MCF 10A (cell line): ENCODE data around the gene MTX1. TPM values are rescaled to one million over a fixed set of nuclear protein-coding genes. Genes with fewer than 3 reads are reported as not detected.

Source experiments
- BruUV-seq: library from RNA; stranded (reverse); fragments of 400-500 nt; replicated peaks from 2 replicates; lab custom pipeline; 2021; lab: Mats Ljungman, UMichigan
- CTCF ChIA-PET: fragments of 300-600 bp; sonication (Branson Sonifier 250); formaldehyde crosslinking; extraction: SDS; loops from one replicate; lab custom pipeline; 2021; ENCODE audit warnings: antibody characterized with exemption, inconsistent platforms; lab: Yijun Ruan, JAX
- POLR2A ChIA-PET: fragments of 300-600, 350-650 bp; sonication (Branson Sonifier 250); formaldehyde crosslinking; extraction: SDS; loops from one replicate; lab custom pipeline; 2020; ENCODE audit warnings: antibody characterized with exemption, inconsistent platforms; lab: Yijun Ruan, JAX
- DNase-seq: peaks from one replicate; pipeline ENCODE4 v3.0.0-alpha.2; 2018; ENCODE audit not compliant: unreplicated experiment
- H3K27ac Mint-ChIP-seq: one replicate; pipeline ENCODE4 v1.8.0; 2022; ENCODE audit warnings: mild to moderate bottlenecking, low read depth, mixed read lengths; ENCODE audit not compliant: unreplicated experiment
- H3K27me3 Mint-ChIP-seq: one replicate; pipeline ENCODE4 v1.8.0; 2022; ENCODE audit warnings: mixed read lengths; ENCODE audit not compliant: insufficient read depth, unreplicated experiment
- H3K36me3 Mint-ChIP-seq: one replicate; pipeline ENCODE4 v1.8.0; 2022; ENCODE audit warnings: mild to moderate bottlenecking, moderate library complexity, mixed read lengths; ENCODE audit not compliant: insufficient read depth, unreplicated experiment
- H3K4me1 Mint-ChIP-seq: one replicate; pipeline ENCODE4 v1.8.0; 2022; ENCODE audit warnings: mixed read lengths; ENCODE audit not compliant: insufficient read depth, unreplicated experiment
- H3K4me3 Mint-ChIP-seq: one replicate; pipeline ENCODE4 v1.8.0; 2022; ENCODE audit warnings: mild to moderate bottlenecking, moderate library complexity, mixed read lengths; ENCODE audit not compliant: unreplicated experiment
- H3K9me3 Mint-ChIP-seq: one replicate; pipeline ENCODE4 v1.8.0; 2022; ENCODE audit warnings: mixed read lengths; ENCODE audit not compliant: unreplicated experiment
- intact Hi-C: fragments of 100-400 bp; cut with micrococcal nuclease; formaldehyde crosslinking; loops from 2 replicates; pipeline ENCODE4 v1.14.1; 2022
- total RNA-seq: library from RNA; stranded (reverse); gene quantifications from 2 replicates; pipeline ENCODE4 v1.2.3, GENCODE V29; 2022
- TF ChIP-seq, protein P1 (sequence below): fragments of 200-600 bp; IDR thresholded peaks from one replicate; pipeline ENCODE4 v1.8.0; 2022; ENCODE audit warnings: antibody characterized with exemption, mild to moderate bottlenecking; ENCODE audit not compliant: unreplicated experiment

Gene MTX1
- total RNA-seq, 1 experiment from 2014 or later = 67.4 TPM

DNA sequence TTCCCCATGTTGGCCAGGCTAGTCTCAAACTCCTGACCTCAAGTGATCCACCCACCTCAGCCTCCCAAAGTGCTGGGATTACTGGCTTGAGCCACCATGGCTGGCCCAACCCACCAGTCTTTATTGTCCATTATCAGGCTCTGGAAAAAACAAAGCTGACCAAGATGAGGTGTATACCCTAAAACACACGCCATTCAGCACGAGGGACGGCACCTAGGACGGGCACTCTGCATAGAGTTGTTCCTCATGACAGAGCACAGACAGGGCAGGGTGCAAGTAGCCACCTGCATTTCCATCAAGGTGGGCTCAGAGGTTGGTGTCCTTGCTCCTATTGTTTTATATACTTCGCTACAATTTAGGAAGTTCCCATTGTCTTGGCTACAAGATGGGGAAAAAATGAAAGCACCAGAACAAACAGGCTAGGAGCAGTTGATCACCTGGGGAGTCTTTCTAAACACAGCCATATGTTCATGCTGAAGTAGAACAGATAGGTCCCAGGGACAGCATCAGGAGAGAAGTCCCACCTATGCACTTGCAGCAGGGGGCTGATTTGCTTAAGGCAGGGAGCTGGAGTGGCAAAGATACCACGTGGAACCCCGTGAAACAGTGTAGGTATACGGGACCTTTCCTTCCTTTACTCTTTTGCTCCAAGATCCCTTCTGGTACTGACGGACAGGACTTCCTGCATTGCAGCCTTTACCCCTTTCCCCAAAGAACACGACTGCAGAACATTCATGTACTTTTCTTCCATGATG is 39.9 kb upstream of the MTX1 start:
- H3K9me3 Mint-ChIP-seq = no peaks in the 10 kb centered on the region
- no TSS peak for BruUV-seq
- intact Hi-C loops = no loop called here
- H3K27ac Mint-ChIP-seq = no peak overlapping the region
- ChIA-PET POLR2A (interaction anchor here (0.7 to 2.4 kb wide), 12 partner anchors 9 to 132 kb away, joined by 3 to 12 read pairs (median 5); partner anchors contain the start of genes DPM3 and MTX1), CTCF (interaction anchor here (0.6 to 14.5 kb wide), 29 partner anchors 9 to 1256 kb away, joined by 3 to 380 read pairs (median 6); partner anchors contain the start of gene EFNA1)
- no peaks in the 10 kb centered on the region for H3K27me3 Mint-ChIP-seq
- TF ChIP-seq, protein P1, sequence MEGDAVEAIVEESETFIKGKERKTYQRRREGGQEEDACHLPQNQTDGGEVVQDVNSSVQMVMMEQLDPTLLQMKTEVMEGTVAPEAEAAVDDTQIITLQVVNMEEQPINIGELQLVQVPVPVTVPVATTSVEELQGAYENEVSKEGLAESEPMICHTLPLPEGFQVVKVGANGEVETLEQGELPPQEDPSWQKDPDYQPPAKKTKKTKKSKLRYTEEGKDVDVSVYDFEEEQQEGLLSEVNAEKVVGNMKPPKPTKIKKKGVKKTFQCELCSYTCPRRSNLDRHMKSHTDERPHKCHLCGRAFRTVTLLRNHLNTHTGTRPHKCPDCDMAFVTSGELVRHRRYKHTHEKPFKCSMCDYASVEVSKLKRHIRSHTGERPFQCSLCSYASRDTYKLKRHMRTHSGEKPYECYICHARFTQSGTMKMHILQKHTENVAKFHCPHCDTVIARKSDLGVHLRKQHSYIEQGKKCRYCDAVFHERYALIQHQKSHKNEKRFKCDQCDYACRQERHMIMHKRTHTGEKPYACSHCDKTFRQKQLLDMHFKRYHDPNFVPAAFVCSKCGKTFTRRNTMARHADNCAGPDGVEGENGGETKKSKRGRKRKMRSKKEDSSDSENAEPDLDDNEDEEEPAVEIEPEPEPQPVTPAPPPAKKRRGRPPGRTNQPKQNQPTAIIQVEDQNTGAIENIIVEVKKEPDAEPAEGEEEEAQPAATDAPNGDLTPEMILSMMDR = no peak
- H3K4me3 Mint-ChIP-seq = no peak overlapping the region
- H3K36me3 Mint-ChIP-seq = peaks cover 39% of the 10 kb centered on the region
- H3K4me1 Mint-ChIP-seq = peaks cover 26% of the 10 kb centered on the region
- no peak for DNase-seq

DNA sequence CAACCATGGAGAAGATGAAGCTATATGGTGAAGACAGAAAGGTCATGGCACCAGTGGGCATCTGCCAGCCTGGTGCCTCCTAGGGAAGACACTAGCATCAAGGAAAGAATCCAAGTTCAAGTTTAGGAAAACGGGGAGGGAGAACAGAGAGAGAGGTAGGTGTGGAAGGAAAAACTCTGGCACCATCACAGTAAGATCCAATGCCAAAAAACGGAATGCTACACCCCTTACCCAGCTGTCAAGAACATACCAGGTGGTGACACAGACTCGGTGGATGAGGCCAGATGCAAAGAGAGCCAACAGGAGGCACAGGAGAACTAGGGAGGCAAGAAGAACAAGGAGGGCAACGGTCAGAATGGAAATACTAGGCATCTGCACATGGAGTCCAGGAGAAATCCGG is 39.0 kb upstream of the MTX1 start:
- no peaks in the 10 kb centered on the region for H3K9me3 Mint-ChIP-seq
- H3K4me3 Mint-ChIP-seq = no peak overlapping the region
- no TSS peak for BruUV-seq

DNA sequence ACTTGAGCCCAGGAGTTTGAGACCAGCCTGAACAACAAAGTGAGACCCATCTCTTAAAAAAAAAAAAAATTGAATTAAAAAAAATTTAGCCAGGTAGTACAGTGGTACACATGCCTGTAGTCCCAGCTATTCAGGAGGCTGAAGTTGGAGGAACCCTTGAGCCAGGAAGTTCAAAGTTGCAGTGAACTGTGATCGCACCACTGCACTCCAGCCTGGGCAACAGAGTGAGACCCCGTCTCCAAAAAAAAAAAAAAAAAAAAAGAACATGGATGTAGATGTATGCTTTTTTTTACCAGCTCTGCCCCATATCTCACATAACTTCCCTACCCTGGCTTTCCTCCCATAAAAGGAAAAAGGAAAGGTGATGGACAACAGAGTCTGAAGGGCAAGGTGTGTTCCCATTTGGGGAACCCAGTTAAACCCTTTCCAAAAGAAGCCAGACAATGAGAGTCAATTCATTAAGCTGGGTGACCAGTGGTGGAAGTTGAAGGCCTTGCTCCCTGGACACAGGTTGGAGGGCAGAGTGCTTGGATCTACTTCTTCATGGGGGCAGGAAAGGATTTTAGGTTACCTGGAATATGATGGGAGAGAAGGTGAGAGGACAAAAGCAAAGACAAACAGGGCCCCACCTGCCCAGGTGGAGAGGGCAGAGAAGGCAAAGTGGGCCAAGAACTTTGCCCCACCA is 38.3 kb upstream of the MTX1 start:
- ChIA-PET CTCF (interaction anchor here (0.5 to 14.5 kb wide), 14 partner anchors 13 to 192 kb away, joined by 3 to 380 read pairs (median 6); no protein-coding TSS in a partner anchor), POLR2A (interaction anchor here (0.5 to 5.0 kb wide), 6 partner anchors 34 to 79 kb away, joined by 3 to 75 read pairs (median 6); partner anchors contain the start of genes EFNA1 and SLC50A1)
- no peak for DNase-seq
- H3K36me3 Mint-ChIP-seq = peaks cover 39% of the 10 kb centered on the region
- no peak overlapping the region for H3K27ac Mint-ChIP-seq
- no peaks in the 10 kb centered on the region for H3K9me3 Mint-ChIP-seq
- peaks cover 32% of the 10 kb centered on the region for H3K4me1 Mint-ChIP-seq
- TF ChIP-seq, protein P1 = no peak
- intact Hi-C loops = loop anchor here (5.0 kb wide), 1 partner anchor 198 kb away; the partner anchor contains the start of genes CKS1B and SHC1
- no peaks in the 10 kb centered on the region for H3K27me3 Mint-ChIP-seq
- H3K4me3 Mint-ChIP-seq = no peak overlapping the region
- BruUV-seq = no TSS peak

More for the DNA sequence above, 39.0 kb upstream of the MTX1 start:
- intact Hi-C loops = no loop called here
- Mint-ChIP-seq H3K27ac (no peak overlapping the region), H3K4me1 (peaks cover 32% of the 10 kb centered on the region), H3K36me3 (peaks cover 39% of the 10 kb centered on the region), H3K27me3 (no peaks in the 10 kb centered on the region)
- TF ChIP-seq, protein P1 = no peak
- POLR2A ChIA-PET = interaction anchor here (0.6 to 2.4 kb wide), 8 partner anchors 10 to 401 kb away, joined by 3 to 10 read pairs (median 4); partner anchors contain the start of gene DPM3
- CTCF ChIA-PET = interaction anchor here (0.6 to 14.5 kb wide), 15 partner anchors 27 to 117 kb away, joined by 3 to 380 read pairs (median 8); partner anchors contain the start of gene EFNA1
- no peak for DNase-seq
